A673 (cell line): Measurements from ENCODE around the gene CDC123.

Experiments
- EZH2 ChIP-seq: fragments of 200-600 bp; sonication (generic); IDR thresholded peaks from 2 replicates; pipeline ENCODE4 v1.6.1; 2017; ENCODE audit warnings: borderline replicate concordance, low read depth, mild to moderate bottlenecking, mixed read lengths, antibody characterized with exemption, low read length; ENCODE audit not compliant: poor library complexity, severe bottlenecking
- TF ChIP-seq, protein P1 (sequence below): fragments of 300-800, 200-600 bp; sonication (generic); conservative IDR thresholded peaks from 2 replicates; pipeline ENCODE4 v1.5.1; 2017; ENCODE audit warnings: low read depth, mild to moderate bottlenecking, antibody characterized with exemption, low read length, moderate library complexity, mixed read lengths

DNA sequence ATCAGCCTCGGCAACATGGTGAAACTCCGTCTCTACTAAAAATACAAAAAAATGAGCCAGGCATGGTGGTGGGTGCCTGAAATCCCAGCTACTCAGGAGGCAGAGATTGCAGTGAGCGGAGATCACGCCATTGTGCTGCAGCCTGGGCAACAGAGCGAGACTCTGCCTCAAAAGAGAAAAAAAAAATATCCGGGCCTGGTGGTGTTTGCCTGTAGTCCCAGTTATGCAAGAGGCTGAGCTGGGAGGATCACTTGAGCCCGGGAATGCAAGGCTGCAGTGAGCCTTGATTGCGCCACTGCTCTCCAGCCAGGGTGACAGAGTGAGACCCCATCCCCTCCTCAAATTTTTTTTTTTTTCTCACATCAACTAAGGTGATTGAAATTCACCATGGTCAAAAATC lies 42.8 kb downstream of the CDC123 start:
- TF ChIP-seq, protein P1, sequence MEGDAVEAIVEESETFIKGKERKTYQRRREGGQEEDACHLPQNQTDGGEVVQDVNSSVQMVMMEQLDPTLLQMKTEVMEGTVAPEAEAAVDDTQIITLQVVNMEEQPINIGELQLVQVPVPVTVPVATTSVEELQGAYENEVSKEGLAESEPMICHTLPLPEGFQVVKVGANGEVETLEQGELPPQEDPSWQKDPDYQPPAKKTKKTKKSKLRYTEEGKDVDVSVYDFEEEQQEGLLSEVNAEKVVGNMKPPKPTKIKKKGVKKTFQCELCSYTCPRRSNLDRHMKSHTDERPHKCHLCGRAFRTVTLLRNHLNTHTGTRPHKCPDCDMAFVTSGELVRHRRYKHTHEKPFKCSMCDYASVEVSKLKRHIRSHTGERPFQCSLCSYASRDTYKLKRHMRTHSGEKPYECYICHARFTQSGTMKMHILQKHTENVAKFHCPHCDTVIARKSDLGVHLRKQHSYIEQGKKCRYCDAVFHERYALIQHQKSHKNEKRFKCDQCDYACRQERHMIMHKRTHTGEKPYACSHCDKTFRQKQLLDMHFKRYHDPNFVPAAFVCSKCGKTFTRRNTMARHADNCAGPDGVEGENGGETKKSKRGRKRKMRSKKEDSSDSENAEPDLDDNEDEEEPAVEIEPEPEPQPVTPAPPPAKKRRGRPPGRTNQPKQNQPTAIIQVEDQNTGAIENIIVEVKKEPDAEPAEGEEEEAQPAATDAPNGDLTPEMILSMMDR: no peak
- no peak for TF ChIP-seq EZH2
